CD4-positive, alpha-beta T cell (primary cell): ENCODE measurements around the gene PARD3B. TPM values are rescaled to one million over a fixed set of nuclear protein-coding genes. Genes with fewer than 3 reads are reported as not detected.

ENCODE experiments used
- ATAC-seq: fragments of 200-7000 bp; cut with Tn5 transposase; one replicate; pipeline ENCODE4 v1.10.0; 2022; ENCODE audit warnings: mild to moderate bottlenecking; ENCODE audit not compliant: poor library complexity
- CTCF ChIA-PET: fragments of 350-600 bp; sonication (Branson Sonifier 250); formaldehyde crosslinking; loops from one replicate; lab custom pipeline; 2021; ENCODE audit warnings: antibody characterized with exemption, inconsistent platforms; lab: Charles Lee
- POLR2A ChIA-PET: fragments of 350-600 bp; sonication (Branson Sonifier 250); formaldehyde crosslinking; loops from one replicate; lab custom pipeline; 2021; ENCODE audit warnings: antibody characterized with exemption, inconsistent platforms; lab: Charles Lee
- DNase-seq, 14 experiments: peaks; one replicate each; pipeline ENCODE4 v3.0.0-alpha.2; 2013 to 2020; ENCODE audit warnings: mixed read lengths in 2 of 14
- H3K27ac ChIP-seq, 2 donors: one replicate each; pipeline versions ENCODE4 v1.5.1 to v1.7.0; 2013; ENCODE audit warnings: low read length in 2 of 2, low read depth in 1 of 2, mild to moderate bottlenecking in 1 of 2
- H3K27me3 ChIP-seq, 2 experiments: 1 replicate in 1 of 2; 2 replicates in 1 of 2; pipeline versions ENCODE4 v1.6.1 to v1.7.0; 2013; ENCODE audit warnings: low read length in 2 of 2, control low read depth in 1 of 2, mild to moderate bottlenecking in 1 of 2, moderate library complexity in 1 of 2; ENCODE audit not compliant: insufficient read depth in 2 of 2, control insufficient read depth in 1 of 2
- H3K36me3 ChIP-seq: one replicate; pipeline ENCODE4 v1.6.1; 2013; ENCODE audit warnings: low read length, control low read depth; ENCODE audit not compliant: insufficient read depth
- H3K4me1 ChIP-seq: one replicate; pipeline ENCODE4 v1.6.1; 2013; ENCODE audit warnings: low read length, control low read depth; ENCODE audit not compliant: insufficient read depth
- H3K4me3 ChIP-seq: one replicate; pipeline ENCODE4 v1.5.1; 2013; ENCODE audit warnings: mild to moderate bottlenecking, low read length, moderate library complexity
- H3K9me3 ChIP-seq, 2 experiments: 1 replicate in 1 of 2; 2 replicates in 1 of 2; pipeline versions ENCODE4 v1.6.1 to v1.7.0; 2013; ENCODE audit warnings: low read length in 2 of 2, mild to moderate bottlenecking in 2 of 2, control low read depth in 1 of 2, moderate library complexity in 1 of 2; ENCODE audit not compliant: control insufficient read depth in 1 of 2, insufficient read depth in 1 of 2
- H3K27ac Mint-ChIP-seq: one replicate; pipeline ENCODE4 v1.8.0; 2020; ENCODE audit warnings: mixed read lengths
- H3K27me3 Mint-ChIP-seq: one replicate; pipeline ENCODE4 v1.8.0; 2021; ENCODE audit warnings: mixed read lengths
- H3K36me3 Mint-ChIP-seq: one replicate; pipeline ENCODE4 v1.8.0; 2021; ENCODE audit warnings: low read depth, mixed read lengths
- H3K4me1 Mint-ChIP-seq: one replicate; pipeline ENCODE4 v1.8.0; 2021; ENCODE audit warnings: low read depth, mixed read lengths
- H3K4me3 Mint-ChIP-seq: one replicate; pipeline ENCODE4 v1.8.0; 2020; ENCODE audit warnings: mild to moderate bottlenecking, mixed read lengths
- H3K9me3 Mint-ChIP-seq: one replicate; pipeline ENCODE4 v1.8.0; 2020; ENCODE audit warnings: mixed read lengths
- intact Hi-C, 2 experiments: fragments of 100-400 bp; cut with DNase I in 1 of 2; cut with micrococcal nuclease in 1 of 2; formaldehyde crosslinking; loops; one replicate each; pipeline versions ENCODE4 v1.15.1 to v1.9.0; 2023 to 2025; cut with DNase I, micrococcal nuclease
- total RNA-seq, 174 experiments: library from RNA in 2 of 174; stranded (reverse) in 2 of 174; gene quantifications; one replicate each; pipeline ENCODE4 v1.2.3 and lab custom pipeline; 2021 to 2026
- TF ChIP-seq, protein P1 (sequence below): fragments of 200-600 bp; IDR thresholded peaks from one replicate; pipeline ENCODE4 v1.8.0; 2022; ENCODE audit warnings: antibody characterized with exemption, mild to moderate bottlenecking

PARD3B gene
- total RNA-seq, 2 experiments from 2014 or later, result 0.87 to 1.9 TPM

DNA sequence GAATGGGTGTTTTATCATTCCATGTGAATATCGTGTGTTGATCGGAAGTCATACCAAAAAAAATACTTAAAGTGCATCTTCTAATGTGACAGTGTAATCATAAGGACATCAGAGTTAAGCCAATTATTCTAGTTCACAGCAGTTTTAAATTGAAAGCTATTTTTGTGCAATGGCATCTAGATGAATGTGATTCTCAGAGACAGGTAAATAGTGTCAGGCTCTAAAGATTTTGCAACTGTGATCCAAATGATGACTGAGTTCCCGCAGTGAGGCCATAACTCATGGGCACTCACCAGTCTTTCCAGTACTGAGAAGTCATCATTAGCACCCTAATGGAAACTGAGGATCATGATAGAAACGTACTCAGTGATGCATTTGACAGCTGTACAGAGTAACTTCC, 542.6 kb downstream of the PARD3B start:
- DNase-seq, result no peak
- Mint-ChIP-seq H3K27ac (no peak overlapping the region), H3K4me3 (no peak overlapping the region), H3K27me3 (no peaks in the 10 kb centered on the region), H3K36me3 (no peaks in the 10 kb centered on the region), H3K9me3 (no peaks in the 10 kb centered on the region), H3K4me1 (peaks cover 43% of the 10 kb centered on the region)
- peaks cover 4% of the 10 kb centered on the region for H3K4me1 ChIP-seq
- no peaks in the 10 kb centered on the region for H3K36me3 ChIP-seq
- H3K9me3 ChIP-seq, result no peaks in the 10 kb centered on the region
- no peak for ATAC-seq
- no peak overlapping the region for H3K4me3 ChIP-seq
- TF ChIP-seq, protein P1, sequence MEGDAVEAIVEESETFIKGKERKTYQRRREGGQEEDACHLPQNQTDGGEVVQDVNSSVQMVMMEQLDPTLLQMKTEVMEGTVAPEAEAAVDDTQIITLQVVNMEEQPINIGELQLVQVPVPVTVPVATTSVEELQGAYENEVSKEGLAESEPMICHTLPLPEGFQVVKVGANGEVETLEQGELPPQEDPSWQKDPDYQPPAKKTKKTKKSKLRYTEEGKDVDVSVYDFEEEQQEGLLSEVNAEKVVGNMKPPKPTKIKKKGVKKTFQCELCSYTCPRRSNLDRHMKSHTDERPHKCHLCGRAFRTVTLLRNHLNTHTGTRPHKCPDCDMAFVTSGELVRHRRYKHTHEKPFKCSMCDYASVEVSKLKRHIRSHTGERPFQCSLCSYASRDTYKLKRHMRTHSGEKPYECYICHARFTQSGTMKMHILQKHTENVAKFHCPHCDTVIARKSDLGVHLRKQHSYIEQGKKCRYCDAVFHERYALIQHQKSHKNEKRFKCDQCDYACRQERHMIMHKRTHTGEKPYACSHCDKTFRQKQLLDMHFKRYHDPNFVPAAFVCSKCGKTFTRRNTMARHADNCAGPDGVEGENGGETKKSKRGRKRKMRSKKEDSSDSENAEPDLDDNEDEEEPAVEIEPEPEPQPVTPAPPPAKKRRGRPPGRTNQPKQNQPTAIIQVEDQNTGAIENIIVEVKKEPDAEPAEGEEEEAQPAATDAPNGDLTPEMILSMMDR, result no peak
- POLR2A ChIA-PET, result no interaction called here
- no peaks in the 10 kb centered on the region for H3K27me3 ChIP-seq
- CTCF ChIA-PET, result no interaction called here
- intact Hi-C loops, result no loop called here
- H3K27ac ChIP-seq, result no peak overlapping the region

DNA sequence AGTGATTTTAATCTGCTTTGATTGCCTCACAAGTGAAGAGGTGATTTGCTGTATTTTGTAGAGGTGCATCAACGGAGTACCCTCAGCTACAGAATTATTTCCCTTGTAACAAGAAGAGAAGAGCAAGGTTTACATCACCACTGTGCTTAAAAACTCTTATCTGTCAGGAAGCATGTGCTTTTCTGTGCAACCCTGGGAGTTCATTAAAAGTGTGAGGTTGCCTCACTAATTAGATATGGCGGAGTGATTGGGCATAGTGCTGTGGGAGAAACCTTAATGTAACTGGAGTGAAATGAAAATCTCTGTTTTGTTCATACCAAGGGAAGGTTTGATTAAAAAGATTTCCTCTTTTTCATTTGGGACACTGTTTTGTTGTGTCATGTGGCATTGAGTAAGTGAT, 544.7 kb downstream of the PARD3B start:
- DNase-seq (no peak), ATAC-seq (no peak)
- H3K9me3 ChIP-seq, result no peaks in the 10 kb centered on the region
- intact Hi-C loops, result no loop called here
- no peaks in the 10 kb centered on the region for H3K36me3 ChIP-seq
- H3K27me3 ChIP-seq, result no peaks in the 10 kb centered on the region
- H3K4me3 ChIP-seq, result no peak overlapping the region
- Mint-ChIP-seq H3K4me1 (peaks cover 45% of the 10 kb centered on the region), H3K4me3 (no peak overlapping the region), H3K27me3 (no peaks in the 10 kb centered on the region), H3K36me3 (no peaks in the 10 kb centered on the region), H3K27ac (no peak overlapping the region), H3K9me3 (no peaks in the 10 kb centered on the region)
- H3K4me1 ChIP-seq, result peaks cover 4% of the 10 kb centered on the region
- CTCF ChIA-PET, result no interaction called here
- TF ChIP-seq, protein P1, result no peak
- H3K27ac ChIP-seq, result no peak overlapping the region
- POLR2A ChIA-PET, result no interaction called here

GRCh38 chr2:205091411-205091810, 546.1 kb downstream of the PARD3B start:
- no peak overlapping the region for H3K4me3 ChIP-seq
- Mint-ChIP-seq H3K4me1 (peaks cover 52% of the 10 kb centered on the region), H3K9me3 (no peaks in the 10 kb centered on the region), H3K36me3 (no peaks in the 10 kb centered on the region), H3K4me3 (no peak overlapping the region), H3K27me3 (no peaks in the 10 kb centered on the region), H3K27ac (no peak overlapping the region)
- ATAC-seq (no peak), DNase-seq (no peak)
- TF ChIP-seq, protein P1, result no peak
- H3K27ac ChIP-seq, result no peak overlapping the region
- no peaks in the 10 kb centered on the region for H3K9me3 ChIP-seq
- H3K36me3 ChIP-seq, result no peaks in the 10 kb centered on the region
- H3K27me3 ChIP-seq, result no peaks in the 10 kb centered on the region
- intact Hi-C loops, result no loop called here
- CTCF ChIA-PET, result no interaction called here
- POLR2A ChIA-PET, result interaction anchor here (1.6 kb wide), 1 partner anchor 22 kb away, joined by 3 read pairs; no protein-coding TSS in a partner anchor
- peaks cover 4% of the 10 kb centered on the region for H3K4me1 ChIP-seq
